GM12891 (cell line): ENCODE data around the gene HYAL2.

ENCODE experiments used
- POLR2A ChIP-seq: IDR thresholded peaks from 2 replicates; pipeline ENCODE4 v1.6.1; 2011; ENCODE audit warnings: low read depth, low read length, control low read depth
- POLR2AphosphoS5 ChIP-seq: IDR thresholded peaks from 2 replicates; pipeline ENCODE4 v1.6.1; 2011; ENCODE audit warnings: low read depth, low read length, control low read depth
- SPI1 ChIP-seq: IDR thresholded peaks from 2 replicates; pipeline ENCODE4 v1.6.1; 2011; ENCODE audit warnings: low read depth, low read length, control low read depth

- TF ChIP-seq SPI1 = no peak
- TF ChIP-seq POLR2AphosphoS5 = no peak
- TF ChIP-seq POLR2A = no peak
These were observed 37.2 kb upstream of the HYAL2 start for GRCh38 chr3:50359760-50360110.
